Mesenchymal stem cell (in vitro differentiated cells and primary cell): ENCODE measurements around the gene ASCL5.
A peak's percentile ranks its signal among the peaks of the same experiment; 100 is the strongest.

Source experiments
- DNase-seq: peaks from one replicate; pipeline ENCODE4 v3.0.0-alpha.2; 2013
- H2AFZ ChIP-seq: one replicate; pipeline ENCODE4 v1.6.1; 2013; ENCODE audit warnings: low read depth, mild to moderate bottlenecking, control low read depth, inconsistent platforms, low read length, moderate library complexity
- H2AK5ac ChIP-seq: 2 replicates; pipeline ENCODE4 v1.6.1; 2013; ENCODE audit warnings: low read length, moderate library complexity, mild to moderate bottlenecking, inconsistent platforms; ENCODE audit not compliant: severe bottlenecking
- H2BK120ac ChIP-seq: one replicate; pipeline ENCODE4 v1.6.1; 2013; ENCODE audit warnings: low read depth, mild to moderate bottlenecking, inconsistent platforms, low read length, moderate library complexity
- H2BK12ac ChIP-seq, 2 experiments: one replicate each; pipeline ENCODE4 v1.6.1; 2013; ENCODE audit warnings: inconsistent platforms in 2 of 2, low read length in 2 of 2, mild to moderate bottlenecking in 2 of 2, moderate library complexity in 2 of 2, control low read depth in 1 of 2
- H2BK15ac ChIP-seq: one replicate; pipeline ENCODE4 v1.6.1; 2013; ENCODE audit warnings: mild to moderate bottlenecking, low read depth, inconsistent platforms; ENCODE audit not compliant: poor library complexity, severe bottlenecking
- H2BK5ac ChIP-seq: 2 replicates; pipeline ENCODE4 v1.6.1; 2013; ENCODE audit warnings: low read depth, mild to moderate bottlenecking, low read length, control low read depth, inconsistent platforms; ENCODE audit not compliant: poor library complexity, severe bottlenecking
- H3K14ac ChIP-seq, 2 experiments: one replicate each; pipeline ENCODE4 v1.6.1; 2013; ENCODE audit warnings: inconsistent platforms in 2 of 2, low read length in 2 of 2, control low read depth in 1 of 2, mild to moderate bottlenecking in 1 of 2, moderate library complexity in 1 of 2
- H3K18ac ChIP-seq, 2 experiments: one replicate each; pipeline ENCODE4 v1.6.1; 2013; ENCODE audit warnings: inconsistent platforms in 2 of 2, low read length in 2 of 2, control low read depth in 1 of 2, low read depth in 1 of 2, mild to moderate bottlenecking in 1 of 2
- H3K23ac ChIP-seq, 2 experiments: one replicate each; pipeline ENCODE4 v1.6.1; 2013; ENCODE audit warnings: inconsistent platforms in 2 of 2, low read length in 2 of 2, mild to moderate bottlenecking in 2 of 2, moderate library complexity in 2 of 2, control low read depth in 1 of 2
- H3K27ac ChIP-seq: 2 replicates; pipeline ENCODE4 v1.5.1; 2013; ENCODE audit warnings: mild to moderate bottlenecking, moderate library complexity, low read length, control low read depth, inconsistent platforms; ENCODE audit not compliant: poor library complexity, severe bottlenecking
- H3K27me3 ChIP-seq, 2 experiments: 2 replicates each; pipeline versions ENCODE4 v1.6.1 to v1.7.0; 2013; ENCODE audit warnings: low read length in 2 of 2, mild to moderate bottlenecking in 2 of 2, moderate library complexity in 2 of 2, control low read depth in 1 of 2, inconsistent platforms in 1 of 2; ENCODE audit not compliant: control insufficient read depth in 1 of 2, insufficient read depth in 1 of 2
- H3K36me3 ChIP-seq, 2 experiments: 2 replicates each; pipeline versions ENCODE4 v1.6.1 to v1.7.0; 2013; ENCODE audit warnings: low read length in 2 of 2, control low read depth in 1 of 2, inconsistent platforms in 1 of 2, low read depth in 1 of 2, mild to moderate bottlenecking in 1 of 2; ENCODE audit not compliant: insufficient read depth in 2 of 2, control insufficient read depth in 1 of 2
- H3K4ac ChIP-seq, 2 experiments: one replicate each; pipeline ENCODE4 v1.6.1; 2013; ENCODE audit warnings: inconsistent platforms in 2 of 2, low read length in 2 of 2, mild to moderate bottlenecking in 2 of 2, moderate library complexity in 2 of 2, control low read depth in 1 of 2, low read depth in 1 of 2
- H3K4me1 ChIP-seq: 2 replicates; pipeline ENCODE4 v1.6.1; 2013; ENCODE audit warnings: low read depth, low read length, control low read depth; ENCODE audit not compliant: control insufficient read depth, insufficient read depth
- H3K4me2 ChIP-seq: 2 replicates; pipeline ENCODE4 v1.6.1; 2013; ENCODE audit warnings: low read length, mild to moderate bottlenecking, inconsistent platforms; ENCODE audit not compliant: poor library complexity, severe bottlenecking
- H3K4me3 ChIP-seq, 2 experiments: 2 replicates each; pipeline versions ENCODE4 v1.5.1 to v1.7.0; 2013; ENCODE audit warnings: low read length in 2 of 2, mild to moderate bottlenecking in 2 of 2, control low read depth in 1 of 2, low read depth in 1 of 2; ENCODE audit not compliant: insufficient read depth in 1 of 2
- H3K79me1 ChIP-seq: replicated peaks from 2 replicates; pipeline ENCODE4 v1.6.1; 2013; ENCODE audit warnings: mild to moderate bottlenecking, control low read depth, low read length, inconsistent platforms; ENCODE audit not compliant: poor library complexity, severe bottlenecking
- H3K9ac ChIP-seq: 2 replicates; pipeline ENCODE4 v1.7.0; 2013; ENCODE audit warnings: mild to moderate bottlenecking, low read length, moderate library complexity
- H3K9me3 ChIP-seq: 2 replicates; pipeline ENCODE4 v1.7.0; 2013; ENCODE audit warnings: mild to moderate bottlenecking, low read length; ENCODE audit not compliant: control insufficient read depth
- H4K8ac ChIP-seq: one replicate; pipeline ENCODE4 v1.6.1; 2013; ENCODE audit warnings: inconsistent platforms, mild to moderate bottlenecking, low read length, moderate library complexity
- H4K91ac ChIP-seq: one replicate; pipeline ENCODE4 v1.6.1; 2013; ENCODE audit warnings: mild to moderate bottlenecking, low read length, inconsistent platforms
- WGBS: methylation state at CpG from one replicate; pipeline ENCODE4 v1.1.7; 2013; ENCODE audit warnings: mixed read lengths; 5-methylcytosine and 5-hydroxymethylcytosine counted together

ASCL5 gene

GRCh38 chr1:201128476-201128875, 1.5 kb upstream of the ASCL5 start:
- DNase-seq: no peak
- no peak overlapping the region for H3K27ac ChIP-seq
- peaks cover 20% of the 10 kb centered on the region for H3K4me1 ChIP-seq
- no peak overlapping the region for H3K9ac ChIP-seq
- H3K36me3 ChIP-seq: peaks cover 0 to 5% of the 10 kb centered on the region in 2 experiments
- no peaks in the 10 kb centered on the region for H3K9me3 ChIP-seq
- H2AK5ac ChIP-seq: no peak overlapping the region
- no peak overlapping the region for H2AFZ ChIP-seq
- H3K4me2 ChIP-seq: no peak overlapping the region
- peaks cover 2 to 28% of the 10 kb centered on the region in 2 experiments for H3K27me3 ChIP-seq
- H2BK5ac ChIP-seq: no peak overlapping the region
- no peak overlapping the region for H3K4ac ChIP-seq
- no peak overlapping the region for H3K18ac ChIP-seq
- H4K91ac ChIP-seq: no peak overlapping the region
- no peak overlapping the region for H4K8ac ChIP-seq
- H2BK15ac ChIP-seq: no peak overlapping the region
- H2BK12ac ChIP-seq: no peak overlapping the region
- 96% methylated on average over 6 of the region's 9 CpGs for WGBS
- no peak overlapping the region for H3K23ac ChIP-seq
- no peaks in the 10 kb centered on the region for H3K79me1 ChIP-seq
- H3K4me3 ChIP-seq: no peak overlapping the region
- no peak overlapping the region for H3K14ac ChIP-seq
- no peak overlapping the region for H2BK120ac ChIP-seq

DNA sequence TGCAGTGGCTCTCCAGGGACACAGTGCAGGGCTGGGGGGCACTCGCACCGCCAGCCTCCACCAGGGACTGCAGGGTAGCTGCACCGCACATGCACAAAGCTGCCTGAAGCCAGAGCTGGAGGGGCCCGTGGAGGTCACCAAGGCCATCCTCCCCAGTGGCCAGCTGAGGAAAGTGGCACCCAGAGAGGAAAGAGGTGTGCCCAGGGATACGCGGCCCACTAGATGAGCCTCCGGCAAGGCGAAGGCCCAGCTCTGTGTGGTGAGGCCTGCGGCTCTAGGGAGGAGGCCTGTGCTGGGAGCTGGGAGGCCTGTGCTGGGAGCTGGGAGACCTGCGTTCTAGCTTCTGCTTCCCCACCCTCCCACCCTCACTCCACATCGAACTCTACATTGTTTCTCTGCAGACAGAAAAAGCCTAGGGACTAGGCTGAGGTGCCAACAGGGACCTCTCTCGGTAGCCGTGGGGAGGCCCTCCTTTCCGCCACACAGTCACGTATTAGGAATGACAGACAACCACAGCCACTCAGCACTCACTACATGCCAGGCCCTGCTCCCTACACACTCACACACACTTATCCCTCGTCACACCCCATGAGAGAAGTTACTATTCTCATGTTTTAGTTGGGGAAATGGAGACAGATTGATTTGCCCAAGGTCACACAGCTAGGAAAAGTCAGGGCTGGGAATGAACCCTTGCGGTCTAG, 921 bp upstream of the ASCL5 start:
- no peak overlapping the region for H2BK12ac ChIP-seq
- no peak overlapping the region for H2BK15ac ChIP-seq
- peaks cover 0 to 4% of the 10 kb centered on the region in 2 experiments for H3K36me3 ChIP-seq
- no peak overlapping the region for H4K8ac ChIP-seq
- no peak overlapping the region for H3K4me3 ChIP-seq
- H3K9me3 ChIP-seq: no peaks in the 10 kb centered on the region
- no peak overlapping the region for H3K9ac ChIP-seq
- whole genome bisulfite sequencing: 78% methylated on average over 9 of the region's 17 CpGs
- H2BK120ac ChIP-seq: no peak overlapping the region
- H3K27me3 ChIP-seq: peaks cover 5 to 34% of the 10 kb centered on the region in 2 experiments
- H2AK5ac ChIP-seq: no peak overlapping the region
- peaks cover 20% of the 10 kb centered on the region for H3K4me1 ChIP-seq
- H2BK5ac ChIP-seq: no peak overlapping the region
- H3K23ac ChIP-seq: no peak overlapping the region
- peak overlapping the region; percentile 29 for H4K91ac ChIP-seq
- no peak overlapping the region for H3K4ac ChIP-seq
- peak overlapping the region; percentile 44 for H2AFZ ChIP-seq
- no peak overlapping the region for H3K27ac ChIP-seq
- H3K4me2 ChIP-seq: no peak overlapping the region
- peak overlapping the region in 1 of 2 experiments; percentile 15 for H3K18ac ChIP-seq
- peak; percentile 63 for DNase-seq
- H3K14ac ChIP-seq: peak overlapping the region in 1 of 2 experiments; percentile 42
- H3K79me1 ChIP-seq: no peaks in the 10 kb centered on the region

GRCh38 chr1:201126463-201126831, 537 bp downstream of the ASCL5 start:
- H3K79me1 ChIP-seq: no peaks in the 10 kb centered on the region
- no peak overlapping the region for H3K4ac ChIP-seq
- no peak overlapping the region for H2BK120ac ChIP-seq
- peaks cover 20% of the 10 kb centered on the region for H3K4me1 ChIP-seq
- H3K27ac ChIP-seq: no peak overlapping the region
- H3K4me3 ChIP-seq: no peak overlapping the region
- no peak overlapping the region for H4K8ac ChIP-seq
- no peak overlapping the region for H3K18ac ChIP-seq
- WGBS: 66% methylated on average over 3 of the region's 3 CpGs
- H2AFZ ChIP-seq: no peak overlapping the region
- H3K9ac ChIP-seq: no peak overlapping the region
- H3K14ac ChIP-seq: no peak overlapping the region
- no peak overlapping the region for H4K91ac ChIP-seq
- H2BK5ac ChIP-seq: no peak overlapping the region
- H2BK15ac ChIP-seq: no peak overlapping the region
- peak overlapping the region; percentile 25 for H3K4me2 ChIP-seq
- no peak overlapping the region for H2BK12ac ChIP-seq
- H3K27me3 ChIP-seq: peaks cover 5 to 44% of the 10 kb centered on the region in 2 experiments
- no peak overlapping the region for H2AK5ac ChIP-seq
- DNase-seq: no peak
- H3K23ac ChIP-seq: no peak overlapping the region
- H3K36me3 ChIP-seq: peaks cover 0 to 4% of the 10 kb centered on the region in 2 experiments
- H3K9me3 ChIP-seq: no peaks in the 10 kb centered on the region

- Histone ChIP-seq H2BK120ac (no peak overlapping the region), H3K4me3 (no peak overlapping the region), H3K4ac (no peak overlapping the region), H3K23ac (no peak overlapping the region), H2AFZ (no peak overlapping the region), H3K9ac (no peak overlapping the region), H3K4me1 (peaks cover 20% of the 10 kb centered on the region), H2BK5ac (no peak overlapping the region), H2AK5ac (no peak overlapping the region), H4K91ac (no peak overlapping the region), H3K9me3 (no peaks in the 10 kb centered on the region), H3K79me1 (no peaks in the 10 kb centered on the region), H3K4me2 (no peak overlapping the region), H3K18ac (no peak overlapping the region), H3K27ac (no peak overlapping the region), H2BK12ac (no peak overlapping the region), H3K36me3 (peaks cover 0 to 4% of the 10 kb centered on the region in 2 experiments), H3K27me3 (peaks cover 7 to 44% of the 10 kb centered on the region in 2 experiments), H2BK15ac (no peak overlapping the region), H3K14ac (no peak overlapping the region), H4K8ac (no peak overlapping the region)
- DNase-seq: no peak
- WGBS: 97% methylated on average over 6 of the region's 7 CpGs
These were observed 1.2 kb downstream of the ASCL5 start for GRCh38 chr1:201125800-201126199.
